HepG2 (cell line): Measurements from ENCODE around the gene MME. TPM values are rescaled to one million over a fixed set of nuclear protein-coding genes. Genes with fewer than 3 reads are reported as not detected.

Source experiments
- ATAC-seq: fragments of 200-7000 bp; cut with Tn5 transposase; 3 replicates; pipeline ENCODE4 v1.9.1; 2020; ENCODE audit warnings: mild to moderate bottlenecking, moderate library complexity
- BruUV-seq: library from RNA; stranded (reverse); fragments of 400-500 nt; replicated peaks from 2 replicates; lab custom pipeline; 2021; lab: Mats Ljungman, UMichigan
- CTCF ChIA-PET: fragments of 300-600 bp; formaldehyde crosslinking; extraction: SDS; loops from one replicate; lab custom pipeline; 2021; ENCODE audit warnings: low total read pairs, inconsistent platforms, low intra/inter-chr PET ratio; lab: Yijun Ruan, JAX
- POLR2A ChIA-PET: fragments of 350-600 bp; sonication (Branson Sonifier 250); formaldehyde crosslinking; loops from one replicate; lab custom pipeline; 2020; ENCODE audit warnings: antibody characterized with exemption, inconsistent platforms; lab: Yijun Ruan, JAX
- DNase-seq: peaks from one replicate; pipeline ENCODE4 v3.0.0-alpha.2; 2015; ENCODE audit warnings: low spot score
- FAIRE-seq: peaks from 3 replicates; lab custom pipeline; 2011; peaks lifted over from hg19 to GRCh38; lab: Jason Lieb, UNC
- H2AFZ ChIP-seq: one replicate; pipeline ENCODE4 v1.6.1; 2011; ENCODE audit warnings: low read length, inconsistent platforms
- H3K27ac ChIP-seq: fragments of 300-600 bp; 3 replicates; pipeline ENCODE4 v1.8.0; 2011; ENCODE audit warnings: mixed run types, mild to moderate bottlenecking, mixed read lengths, low read length, inconsistent platforms; ENCODE audit not compliant: insufficient read depth; ENCODE audit errors: extremely low read length
- H3K27me3 ChIP-seq, 2 experiments: fragments of 200-600 bp in 1 of 2; 2 replicates in 1 of 2; 3 replicates in 1 of 2; pipeline versions ENCODE4 v1.6.0 to v1.8.0; 2011; ENCODE audit warnings: low read length in 2 of 2, mild to moderate bottlenecking in 2 of 2, moderate library complexity in 2 of 2, inconsistent platforms in 1 of 2; ENCODE audit not compliant: insufficient read depth in 2 of 2, control insufficient read depth in 1 of 2
- H3K36me3 ChIP-seq, 2 experiments: fragments of 200-600 bp in 1 of 2; replicated peaks in 1 of 2; 2 replicates in 1 of 2; 3 replicates in 1 of 2; pipeline versions ENCODE4 v1.5.1 to v1.8.0; 2011; ENCODE audit warnings: low read length in 2 of 2, inconsistent platforms in 1 of 2; ENCODE audit not compliant: insufficient read depth in 2 of 2, control insufficient read depth in 1 of 2
- H3K4me1 ChIP-seq: 2 replicates; pipeline ENCODE4 v1.5.1; 2012; ENCODE audit warnings: low read length, inconsistent platforms; ENCODE audit not compliant: insufficient read depth
- H3K4me2 ChIP-seq: 2 replicates; pipeline ENCODE4 v1.6.0; 2011; ENCODE audit warnings: low read depth, low read length, inconsistent platforms
- H3K4me3 ChIP-seq, 3 experiments: fragments of 200-600 bp in 1 of 3; sonication (generic), shearing (Covaris generic) in 1 of 3; replicated peaks in 1 of 3; 2 replicates each; pipeline ENCODE4 v1.5.1; 2011 to 2016; ENCODE audit warnings: low read length in 3 of 3, inconsistent platforms in 2 of 3, low read depth in 2 of 3, mild to moderate bottlenecking in 2 of 3, control low read depth in 1 of 3, mixed read lengths in 1 of 3; ENCODE audit not compliant: insufficient read depth in 1 of 3
- H3K79me2 ChIP-seq: one replicate; pipeline ENCODE4 v1.6.1; 2011; ENCODE audit warnings: low read length, inconsistent platforms; ENCODE audit not compliant: insufficient read depth
- H3K9ac ChIP-seq: 2 replicates; pipeline ENCODE4 v1.6.0; 2011; ENCODE audit warnings: mild to moderate bottlenecking, low read depth, low read length, inconsistent platforms; ENCODE audit not compliant: insufficient read depth
- H3K9me3 ChIP-seq: 2 replicates; pipeline ENCODE4 v1.5.1; 2012; ENCODE audit warnings: mild to moderate bottlenecking, low read length
- H4K20me1 ChIP-seq: 2 replicates; pipeline ENCODE4 v1.6.0; 2011; ENCODE audit warnings: inconsistent platforms, mild to moderate bottlenecking, low read length, moderate library complexity; ENCODE audit not compliant: insufficient read depth
- NFE2L2 ChIP-seq: fragments of 150-350 bp; IDR thresholded peaks from 2 replicates; pipeline ENCODE4 v1.6.1; 2014; ENCODE audit warnings: low read length
- SOX13 ChIP-seq, 3 experiments: fragments of 450-650 bp in 1 of 3; sonication (generic) in 1 of 3; formaldehyde crosslinking in 1 of 3; IDR thresholded peaks in 2 of 3; conservative IDR thresholded peaks in 1 of 3; 2 replicates each; pipeline versions ENCODE4 v1.5.0 to v1.6.1; 2016 to 2020; ENCODE audit warnings: antibody characterized with exemption in 1 of 3, mild to moderate bottlenecking in 1 of 3, missing compliant biosample characterization in 1 of 3, missing genetic modification reagents in 1 of 3, moderate library complexity in 1 of 3
- SP1 ChIP-seq, 2 experiments: fragments of 450-650 bp in 1 of 2; sonication (generic) in 1 of 2; formaldehyde crosslinking in 1 of 2; IDR thresholded peaks; 2 replicates each; pipeline versions ENCODE4 v1.4.0 to v1.6.1; 2016 to 2020; ENCODE audit warnings: missing genetic modification reagents in 1 of 2
- U2AF2 ChIP-seq: fragments of 200-400 bp; formaldehyde crosslinking; IDR thresholded peaks from 2 replicates; pipeline ENCODE4 v1.6.1; 2017; ENCODE audit warnings: low read depth, mild to moderate bottlenecking, low read length
- ZNF550 ChIP-seq: sonication (generic); formaldehyde crosslinking; IDR thresholded peaks from 2 replicates; pipeline ENCODE4 v1.4.0; 2020; ENCODE audit warnings: mild to moderate bottlenecking, missing genetic modification reagents, borderline replicate concordance
- WGBS: methylation state at CpG from one replicate; pipeline ENCODE4 v1.1.6; 2017; ENCODE audit warnings: low lambda C conversion rate; 5-methylcytosine and 5-hydroxymethylcytosine counted together
- in situ Hi-C: cut with HindIII; loops from 2 replicates; pipeline ENCODE4 v1.10.0; 2017; ENCODE audit warnings: low pct_unique_long_range_greater_than_20kb; ENCODE audit not compliant: extremely low pct_ligation_motif_present
- intact Hi-C: fragments of 100-400 bp; cut with micrococcal nuclease; formaldehyde crosslinking; loops from one replicate; pipeline ENCODE4 v1.10.0; 2022; ENCODE audit not compliant: unreplicated experiment
- polyA plus RNA-seq, 8 experiments: library from polyadenylated mRNA; depleted of rRNA in 3 of 8; stranded (reverse) in 7 of 8; unstranded in 1 of 8; fragments of >200 nt; fragmentation: Illumina TruSeq in 4 of 8; extraction: Trizol in 4 of 8; gene quantifications; 2 replicates each; pipeline versions ENCODE4 v1.2.1 to v1.2.3, GENCODE V29; 2011 to 2016; ENCODE audit warnings: low read depth in 4 of 8, missing spikeins in 1 of 8, mixed read lengths in 1 of 8; ENCODE audit not compliant: insufficient read depth in 1 of 8
- total RNA-seq, 5 experiments: library from RNA; depleted of rRNA; stranded (reverse); fragments of >200 nt; fragmentation: Illumina TruSeq; extraction: Trizol; gene quantifications; 2 replicates each; pipeline ENCODE4 v1.2.3, GENCODE V29; 2016; ENCODE audit warnings: low read depth in 1 of 5
- TF ChIP-seq, protein P1 (sequence below): sonication (generic); formaldehyde crosslinking; conservative IDR thresholded peaks from 2 replicates; pipeline ENCODE4 v1.5.0; 2020; ENCODE audit warnings: missing genetic modification reagents

The MME gene
- total and polyA plus RNA-seq, 2 of the 13 experiments (the other 11 are each of a cell fraction or from before 2014, with no cell fraction given): not detected

DNA sequence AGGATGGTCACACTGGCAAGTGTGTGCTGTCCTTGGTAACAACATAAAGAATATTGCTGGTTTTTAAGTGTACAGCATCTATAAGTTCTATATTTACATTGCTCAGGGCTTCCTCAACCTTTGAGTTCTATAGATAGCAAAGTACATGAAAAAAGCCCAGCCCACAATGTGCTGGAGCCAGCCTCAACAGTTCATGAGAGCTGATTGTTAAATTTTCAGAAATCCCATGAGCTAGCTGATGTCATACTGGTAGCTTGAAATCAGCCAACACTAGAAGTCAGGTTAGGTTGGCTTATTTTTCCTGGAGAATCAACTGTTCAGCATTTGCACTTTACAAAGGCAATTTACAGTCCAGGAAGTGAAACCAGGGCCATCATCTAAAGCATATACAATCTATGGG is 110.6 kb downstream of the MME start:
- ATAC-seq (no peak), FAIRE-seq (no peak), DNase-seq (no peak)
- Histone ChIP-seq H3K79me2 (no peaks in the 10 kb centered on the region), H3K27ac (no peak overlapping the region), H2AFZ (no peak overlapping the region), H3K9ac (no peak overlapping the region), H4K20me1 (no peaks in the 10 kb centered on the region), H3K9me3 (no peaks in the 10 kb centered on the region), H3K4me1 (no peaks in the 10 kb centered on the region), H3K27me3 (no peaks in the 10 kb centered on the region), H3K4me2 (no peak overlapping the region), H3K36me3 (no peaks in the 10 kb centered on the region), H3K4me3 (no peak overlapping the region)
- in situ Hi-C loops: no loop called here
- intact Hi-C loops: no loop called here
- no TSS peak for BruUV-seq
- TF ChIP-seq SOX13 (IDR thresholded peaks at IDR 0.05) (no peak), SOX13 (CRISPR knock-in tag; conservative IDR thresholded peaks at IDR 0.05 in 1 of 2, IDR thresholded peaks at IDR 0.05 in 1 of 2) (no peak)
- TF ChIP-seq, protein P1, sequence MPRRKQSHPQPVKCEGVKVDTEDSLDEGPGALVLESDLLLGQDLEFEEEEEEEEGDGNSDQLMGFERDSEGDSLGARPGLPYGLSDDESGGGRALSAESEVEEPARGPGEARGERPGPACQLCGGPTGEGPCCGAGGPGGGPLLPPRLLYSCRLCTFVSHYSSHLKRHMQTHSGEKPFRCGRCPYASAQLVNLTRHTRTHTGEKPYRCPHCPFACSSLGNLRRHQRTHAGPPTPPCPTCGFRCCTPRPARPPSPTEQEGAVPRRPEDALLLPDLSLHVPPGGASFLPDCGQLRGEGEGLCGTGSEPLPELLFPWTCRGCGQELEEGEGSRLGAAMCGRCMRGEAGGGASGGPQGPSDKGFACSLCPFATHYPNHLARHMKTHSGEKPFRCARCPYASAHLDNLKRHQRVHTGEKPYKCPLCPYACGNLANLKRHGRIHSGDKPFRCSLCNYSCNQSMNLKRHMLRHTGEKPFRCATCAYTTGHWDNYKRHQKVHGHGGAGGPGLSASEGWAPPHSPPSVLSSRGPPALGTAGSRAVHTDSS (CRISPR knock-in tag): no peak
- POLR2A ChIA-PET: no interaction called here
- CTCF ChIA-PET: no interaction called here

DNA sequence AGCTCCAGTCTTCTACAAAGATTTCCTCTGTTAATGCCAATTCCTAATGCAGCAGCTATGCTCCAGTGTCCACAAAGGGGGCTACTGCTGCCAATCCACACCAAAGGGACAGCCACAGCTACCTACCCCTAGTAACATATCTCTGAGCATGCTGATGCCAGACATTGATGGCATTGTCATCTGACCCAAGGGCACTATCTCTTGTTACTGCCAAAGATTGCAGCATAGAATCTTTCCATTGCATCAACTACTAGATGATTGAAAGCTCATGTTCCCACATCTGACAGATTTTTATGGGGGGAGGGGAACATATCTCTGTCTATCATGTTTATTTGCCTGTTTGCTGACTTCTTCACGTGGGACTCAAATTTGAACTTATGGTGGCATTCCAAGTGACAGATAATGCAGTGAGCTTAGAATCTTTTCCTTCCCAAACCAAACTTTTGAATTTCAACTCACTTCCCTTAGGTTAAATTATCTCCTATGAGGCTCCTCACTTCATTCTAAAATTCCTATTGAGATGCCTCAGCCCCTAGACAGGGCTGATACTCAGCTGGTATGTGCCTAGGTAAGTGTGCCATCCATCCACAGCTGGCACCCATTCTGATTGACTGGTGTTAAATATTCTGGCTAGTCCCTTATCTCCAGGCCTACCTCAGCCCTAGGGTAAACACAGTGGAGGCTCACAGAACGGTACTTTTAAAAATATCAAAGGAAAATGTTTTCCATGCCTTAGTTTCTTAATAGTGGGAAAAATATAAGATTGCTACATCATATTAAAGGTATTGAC is 113.0 kb downstream of the MME start:
- FAIRE-seq (no peak), ATAC-seq (no peak)
- no peaks in the 10 kb centered on the region for H3K27me3 ChIP-seq
- H3K9me3 ChIP-seq: no peaks in the 10 kb centered on the region
- no peaks in the 10 kb centered on the region for H4K20me1 ChIP-seq
- 6% methylated on average over 2 of the region's 2 CpGs for WGBS
- in situ Hi-C loops: no loop called here
- no peaks in the 10 kb centered on the region for H3K79me2 ChIP-seq
- no peak overlapping the region for H2AFZ ChIP-seq
- TF ChIP-seq NFE2L2 (no peak), ZNF550 (CRISPR knock-in tag) (no peak), SP1 (IDR thresholded peaks at IDR 0.05) (no peak), SP1 (CRISPR knock-in tag; IDR thresholded peaks at IDR 0.05) (no peak), U2AF2 (no peak)
- TF ChIP-seq, all 625 proteins: peak for 0
- H3K9ac ChIP-seq: no peak overlapping the region
- CTCF ChIA-PET: no interaction called here
- H3K27ac ChIP-seq: no peak overlapping the region
- H3K4me2 ChIP-seq: no peak overlapping the region
- no peak for DNase-seq
- H3K36me3 ChIP-seq: no peaks in the 10 kb centered on the region
- BruUV-seq: no TSS peak
- POLR2A ChIA-PET: no interaction called here
- H3K4me3 ChIP-seq: no peak overlapping the region
- intact Hi-C loops: no loop called here
- H3K4me1 ChIP-seq: no peaks in the 10 kb centered on the region
